GM04503 (cell line): ENCODE measurements around the gene CENPK.
"Not testable (repeated sequence)": the region's sequence is repeated elsewhere in the genome, so short reads cannot be mapped to it uniquely, and the experiment has no call there.

Experiments used
- DNase-seq: peaks from one replicate; pipeline ENCODE4 v3.0.0-alpha.2; 2012; ENCODE audit warnings: low read depth

The CENPK gene

DNA sequence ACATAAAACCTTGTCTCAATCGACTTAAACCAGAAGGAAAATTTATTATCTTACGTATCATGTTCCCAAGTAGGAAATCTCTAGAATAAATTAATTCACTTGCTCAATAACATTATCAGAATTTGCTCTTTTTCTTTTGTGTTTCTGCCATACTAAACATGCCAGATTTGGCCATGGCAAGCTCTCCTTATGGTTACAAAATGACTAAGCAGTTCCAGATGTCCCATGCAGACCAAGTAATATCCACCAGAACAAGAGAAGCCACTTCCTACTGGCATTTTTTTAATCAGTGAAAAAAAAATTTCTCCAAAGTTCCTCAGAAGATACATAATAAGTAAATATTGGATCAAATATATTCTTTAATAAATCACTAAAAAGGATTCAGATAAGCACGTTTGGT lies 56.0 kb downstream of the CENPK start:
- peak; percentile 54 for DNase-seq

DNA sequence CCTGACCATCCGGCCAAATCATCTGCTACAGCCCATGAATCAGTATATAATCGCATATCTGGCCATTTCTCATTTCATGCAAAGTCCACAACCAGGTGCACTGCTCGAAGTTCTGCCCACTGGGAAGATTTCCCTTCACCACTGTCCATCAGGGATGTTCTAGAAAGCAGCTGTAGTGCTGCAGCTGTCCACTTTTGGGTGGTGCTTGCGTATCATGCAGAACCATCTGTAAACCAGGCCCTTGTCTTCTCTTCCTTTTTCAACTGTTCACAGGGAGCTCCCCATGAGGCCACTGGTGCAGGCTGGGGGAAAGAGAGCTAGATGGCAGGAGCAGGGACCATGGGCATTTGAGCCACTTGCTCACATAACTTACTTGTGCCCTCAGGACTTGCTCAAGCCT lies 73.8 kb downstream of the CENPK start:
- DNase-seq = no peak

GRCh38 chr5:65488038-65488687 lies 74.8 kb downstream of the CENPK start:
- DNase-seq = not testable (repeated sequence)

DNA sequence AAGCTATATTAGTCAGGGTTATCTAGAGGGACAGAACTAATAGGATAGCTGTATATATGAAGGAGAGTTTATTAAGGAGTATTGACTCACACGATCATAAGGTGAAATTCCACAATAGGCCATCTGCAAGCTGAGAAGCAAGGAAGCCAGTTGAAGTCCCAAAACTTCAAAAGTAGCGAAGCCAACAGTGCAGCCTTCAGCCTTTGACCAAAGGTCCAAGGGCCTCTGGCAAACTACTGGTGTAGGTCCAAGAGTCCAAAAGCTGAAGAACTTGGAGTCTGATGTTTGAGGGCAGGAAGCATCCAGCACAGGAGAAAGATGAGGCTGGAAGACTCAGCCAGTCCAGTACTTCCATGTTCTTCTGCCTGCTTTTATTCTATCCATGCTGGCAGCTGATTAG lies 76.2 kb downstream of the CENPK start:
- DNase-seq = not testable (repeated sequence)

- DNase-seq = no peak
Measured at GRCh38 chr5:65485405-65485804, 77.6 kb downstream of the CENPK start.

GRCh38 chr5:65483546-65484346 lies 79.2 kb downstream of the CENPK start:
- peak; percentile 38 for DNase-seq

DNA sequence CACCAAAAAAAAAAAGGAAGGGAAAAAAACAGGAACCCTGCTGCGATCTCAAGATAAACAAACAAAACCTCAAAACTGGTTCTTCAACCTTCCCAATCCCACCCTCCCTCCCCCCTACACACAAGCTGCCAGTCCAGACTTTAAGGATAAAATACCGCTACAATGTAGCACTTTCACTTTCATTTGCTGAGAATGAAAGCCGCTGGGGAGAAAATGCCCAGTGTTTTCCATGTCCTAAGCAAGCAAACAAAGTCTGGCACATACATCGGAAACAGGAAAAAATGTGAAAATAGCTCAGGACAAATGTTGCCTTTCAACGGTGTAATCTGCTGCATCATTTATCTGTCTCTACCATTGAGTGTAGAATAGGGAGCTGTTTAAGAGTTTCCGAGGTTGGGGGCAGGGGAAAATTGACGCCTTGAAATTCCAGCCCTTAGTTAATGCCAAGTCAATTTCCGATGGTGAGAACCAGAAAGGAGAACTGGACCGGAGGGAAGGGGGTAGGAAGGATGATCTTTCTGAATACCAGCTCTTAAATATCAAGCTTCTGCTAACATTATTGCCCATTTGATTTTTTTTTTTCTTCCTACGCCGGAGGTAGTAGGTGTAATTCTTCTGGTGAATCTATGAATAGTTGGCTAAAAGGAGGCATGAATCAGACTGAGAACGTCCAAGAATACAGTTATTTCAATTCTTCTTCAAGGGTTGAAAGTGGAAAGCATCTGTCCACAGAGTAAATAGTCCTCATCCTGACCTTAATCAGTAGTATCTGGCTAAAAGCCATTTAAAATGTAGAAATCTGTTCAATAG lies 80.0 kb downstream of the CENPK start:
- no peak for DNase-seq

GRCh38 chr5:65482296-65482735 lies 80.7 kb downstream of the CENPK start:
- no peak for DNase-seq

GRCh38 chr5:65481635-65482295 lies 81.2 kb downstream of the CENPK start, which contains the start of gene ADAMTS6:
Gene ADAMTS6 (minus strand): TSS chr5:65481920. CDS start chr5:65473673, 8,247 bp downstream.
- peak; percentile 80 for DNase-seq

DNA sequence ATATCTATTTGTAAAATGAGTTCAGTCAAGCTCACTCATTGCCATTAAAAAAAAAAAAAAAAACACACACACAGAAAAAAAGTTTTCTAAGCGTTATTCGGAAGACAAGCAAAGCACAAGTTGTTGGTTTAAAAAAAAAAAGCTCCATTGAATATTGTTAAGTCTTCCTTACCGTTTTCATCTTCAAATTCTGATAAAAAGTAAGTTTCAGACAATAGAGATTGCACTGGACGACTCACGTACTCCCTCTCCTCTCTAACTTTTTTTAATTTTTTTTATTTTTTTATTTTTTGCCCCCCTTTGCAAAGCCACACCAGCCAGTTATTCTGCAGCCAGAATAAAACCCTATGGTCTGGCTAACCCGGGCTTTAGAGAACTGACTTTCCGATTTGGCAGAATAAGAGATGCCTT lies 81.8 kb downstream of the CENPK start:
- no peak for DNase-seq

GRCh38 chr5:65480306-65480865 lies 82.6 kb downstream of the CENPK start:
- peak; percentile 43 for DNase-seq

DNA sequence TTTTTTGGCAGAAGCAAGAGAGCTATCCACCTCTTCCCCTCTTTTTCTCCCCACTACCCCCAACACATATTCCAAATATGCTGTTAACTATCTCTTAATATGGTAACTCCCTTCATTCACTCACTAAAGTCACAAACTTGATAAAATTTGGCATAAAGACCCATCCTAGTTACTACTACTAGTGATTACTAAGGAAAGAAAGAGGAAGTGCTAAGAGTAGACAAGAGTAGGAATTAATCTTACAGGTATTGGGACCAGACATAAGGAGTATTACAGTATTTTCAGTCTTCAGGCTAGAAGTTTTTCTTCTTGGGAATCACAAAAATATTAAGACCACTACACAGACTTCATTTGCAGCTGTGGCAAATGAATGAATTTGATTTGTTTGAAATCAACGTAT lies 83.4 kb downstream of the CENPK start:
- no peak for DNase-seq

- no peak for DNase-seq
Measured at GRCh38 chr5:65478336-65478735, 84.6 kb downstream of the CENPK start.

DNA sequence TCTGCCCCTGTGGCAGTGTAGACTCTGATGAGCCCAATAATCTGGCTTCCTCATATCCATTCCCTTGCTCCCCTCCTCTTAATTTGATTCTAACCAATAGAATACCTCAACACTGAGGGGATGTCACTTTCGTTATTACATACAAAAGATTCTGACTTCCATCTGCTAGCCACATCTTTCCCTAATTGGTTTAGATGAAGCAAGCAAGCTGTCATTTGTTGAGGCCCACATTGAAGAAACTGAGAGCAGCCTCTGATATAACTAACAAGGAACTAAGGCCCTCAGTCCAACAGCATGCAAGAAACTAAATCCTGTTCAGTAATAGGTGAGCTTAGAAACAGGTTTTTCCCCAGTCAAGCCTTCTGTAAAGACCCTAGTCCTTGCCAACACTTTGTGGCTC lies 87.1 kb downstream of the CENPK start:
- no peak for DNase-seq

- no peak for DNase-seq
Measured at GRCh38 chr5:65475336-65475735, 87.6 kb downstream of the CENPK start.

- no peak for DNase-seq
Measured at GRCh38 chr5:65474130-65474711, 88.7 kb downstream of the CENPK start.

DNA sequence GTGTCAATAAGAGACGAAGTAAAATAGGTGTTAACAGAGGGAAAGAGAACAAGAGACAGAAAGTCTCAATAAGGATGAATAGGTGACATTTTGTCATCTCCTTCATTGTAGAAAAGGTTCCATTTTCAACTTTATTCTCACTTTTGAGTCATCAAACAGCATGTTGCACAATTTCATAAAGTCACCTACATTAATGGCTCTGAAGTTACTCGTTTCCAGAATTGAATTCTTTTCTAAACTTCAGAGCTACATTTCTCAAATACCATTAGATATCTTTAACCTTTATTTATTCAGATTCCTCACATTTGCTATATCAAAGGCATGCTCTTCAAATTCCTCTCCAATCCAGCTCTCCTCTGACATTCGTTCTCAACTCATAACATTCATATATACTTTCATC lies 94.3 kb downstream of the CENPK start:
- DNase-seq = no peak
